AG04450 (cell line): ENCODE measurements around the gene SPA17. TPM values are rescaled to one million over a fixed set of nuclear protein-coding genes. Genes with fewer than 3 reads are reported as not detected.

Experiments
- CTCF ChIA-PET: fragments of 300-600, 350-600 bp; formaldehyde crosslinking; extraction: SDS; loops from one replicate; lab custom pipeline; 2022; ENCODE audit warnings: antibody characterized with exemption, inconsistent platforms; lab: Charles Lee
- POLR2A ChIA-PET: fragments of 350-600 bp; formaldehyde crosslinking; extraction: SDS; loops from one replicate; lab custom pipeline; 2021; ENCODE audit warnings: antibody characterized with exemption, inconsistent platforms; lab: Yijun Ruan, JAX
- DNase-seq: peaks from one replicate; pipeline ENCODE4 v3.0.0-alpha.2; 2011; ENCODE audit warnings: low read depth, low spot score
- H3K27ac ChIP-seq: one replicate; pipeline ENCODE4 v1.5.1; 2012; ENCODE audit warnings: low read depth, low read length, control low read depth
- H3K27me3 ChIP-seq: one replicate; pipeline ENCODE4 v1.6.0; 2012; ENCODE audit warnings: low read length; ENCODE audit not compliant: control insufficient read depth, insufficient read depth
- H3K4me3 ChIP-seq: 2 replicates; pipeline ENCODE4 v1.5.1; 2011; ENCODE audit warnings: mild to moderate bottlenecking, low read depth, low read length, control low read depth
- H3K9me3 ChIP-seq: 2 replicates; pipeline ENCODE4 v1.5.1; 2012; ENCODE audit warnings: low read length; ENCODE audit not compliant: control insufficient read depth, insufficient read depth
- CTCF ChIP-seq: IDR thresholded peaks from 2 replicates; pipeline ENCODE4 v1.5.1; 2011; ENCODE audit warnings: low read depth, low read length, control low read depth, inconsistent platforms
- polyA plus RNA-seq: library from polyadenylated mRNA; depleted of rRNA; stranded (reverse); fragments of >200 nt; gene quantifications from 2 replicates; pipeline ENCODE4 v1.2.3, GENCODE V29; 2011

SPA17 gene
- polyA plus RNA-seq, 1 experiment, result 8.4 TPM

GRCh38 chr11:124669193-124669592, 4.5 kb upstream of the SPA17 start:
- CTCF ChIA-PET, result interaction anchor here (0.8 to 8.7 kb wide), 38 partner anchors 8 to 473 kb away, joined by 3 to 164 read pairs (median 6); partner anchors contain the start of genes ESAM, MSANTD2, NRGN and ROBO3
- TF ChIP-seq CTCF, result peak; percentile 77
- H3K27ac ChIP-seq, result no peak overlapping the region
- no peaks in the 10 kb centered on the region for H3K9me3 ChIP-seq
- no peak overlapping the region for H3K4me3 ChIP-seq
- POLR2A ChIA-PET, result interaction anchor here (1.0 kb wide), 1 partner anchor 168 kb away, joined by 4 read pairs; no protein-coding TSS in a partner anchor
- DNase-seq, result no peak
- no peaks in the 10 kb centered on the region for H3K27me3 ChIP-seq

- no peak for DNase-seq
- CTCF ChIA-PET, result interaction anchor here (0.7 to 8.7 kb wide), 17 partner anchors 8 to 196 kb away, joined by 3 to 164 read pairs (median 14); partner anchors contain the start of genes ESAM, MSANTD2, NRGN and ROBO3
- no peak for TF ChIP-seq CTCF
- Histone ChIP-seq H3K4me3 (no peak overlapping the region), H3K27ac (no peak overlapping the region), H3K27me3 (no peaks in the 10 kb centered on the region), H3K9me3 (no peaks in the 10 kb centered on the region)
- POLR2A ChIA-PET, result no interaction called here
Observed at GRCh38 chr11:124670732-124671131, 3.0 kb upstream of the SPA17 start.

DNA sequence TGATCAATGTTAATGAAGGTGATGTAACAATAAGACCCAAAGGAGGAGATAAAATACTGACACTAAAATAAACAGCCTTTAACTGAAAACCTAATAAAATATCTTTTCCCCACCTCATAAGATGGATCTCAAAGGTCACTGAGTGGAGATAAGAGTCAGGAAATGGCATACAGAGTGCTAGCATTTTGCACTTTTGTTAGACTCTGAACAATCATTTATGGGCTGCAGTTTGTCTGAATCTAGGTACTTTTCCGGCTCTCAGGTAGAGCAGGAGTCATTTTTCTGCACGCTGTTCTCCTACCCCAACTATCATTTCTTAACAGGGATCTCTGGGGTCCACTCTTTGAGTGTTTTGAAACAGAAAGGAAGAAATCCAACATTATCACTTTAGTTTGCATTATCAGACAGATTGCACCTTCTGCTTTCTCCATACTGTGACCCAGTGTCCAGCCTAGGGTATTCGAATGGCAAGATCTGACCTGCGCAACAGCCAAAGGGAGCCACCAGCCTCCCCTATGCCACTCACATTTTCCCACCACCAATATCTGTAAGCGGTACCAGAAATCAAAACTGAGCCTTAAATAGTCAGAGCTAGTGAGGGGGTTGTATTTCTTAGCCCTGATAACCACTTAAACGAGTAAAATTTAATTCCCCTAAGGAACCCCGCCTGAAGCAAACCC, 1.0 kb upstream of the SPA17 start:
- no peaks in the 10 kb centered on the region for H3K9me3 ChIP-seq
- ChIA-PET POLR2A (interaction anchor here (1.1 to 1.4 kb wide), 2 partner anchors 68 to 126 kb away, joined by 3 to 4 read pairs; no protein-coding TSS in a partner anchor), CTCF (interaction anchor here (0.7 to 8.7 kb wide), 6 partner anchors 28 to 194 kb away, joined by 3 to 164 read pairs (median 4); partner anchors contain the start of gene ROBO3)
- TF ChIP-seq CTCF, result no peak
- peak overlapping the region; percentile 74 for H3K4me3 ChIP-seq
- no peak for DNase-seq
- no peaks in the 10 kb centered on the region for H3K27me3 ChIP-seq
- no peak overlapping the region for H3K27ac ChIP-seq

DNA sequence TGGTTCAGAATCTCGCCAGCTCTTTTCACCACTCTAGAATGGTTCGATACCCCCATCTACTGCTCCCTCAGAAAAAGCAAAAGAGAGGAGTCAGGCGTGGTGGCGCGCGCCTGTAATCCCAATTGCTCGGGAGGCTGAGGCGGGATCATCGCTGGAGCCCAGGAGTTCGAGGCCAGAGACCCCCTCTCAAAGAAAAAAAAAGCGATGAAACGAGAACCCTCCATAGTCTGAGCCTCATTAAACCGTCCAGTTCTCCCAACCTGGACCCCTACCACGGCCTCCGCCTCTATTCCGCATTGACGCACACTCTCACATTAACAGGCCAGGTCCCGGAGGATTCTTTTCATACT, 439 bp downstream of the SPA17 start:
- Histone ChIP-seq H3K4me3 (peak overlapping the region; percentile 74), H3K27ac (peak overlapping the region; percentile 69), H3K9me3 (no peaks in the 10 kb centered on the region), H3K27me3 (no peaks in the 10 kb centered on the region)
- DNase-seq, result no peak
- CTCF ChIA-PET, result interaction anchor here (0.6 to 8.7 kb wide), 6 partner anchors 29 to 402 kb away, joined by 3 to 164 read pairs (median 4); partner anchors contain the start of gene ROBO3
- TF ChIP-seq CTCF, result no peak
- POLR2A ChIA-PET, result interaction anchor here (0.7 to 1.4 kb wide), 5 partner anchors 65 to 126 kb away, joined by 3 to 5 read pairs (median 3); partner anchors contain the start of gene NRGN

- Histone ChIP-seq H3K27ac (no peak overlapping the region), H3K9me3 (no peaks in the 10 kb centered on the region), H3K27me3 (no peaks in the 10 kb centered on the region), H3K4me3 (peak overlapping the region; percentile 74; the same call in 1 of the 2 replicates)
- no peak for TF ChIP-seq CTCF
- ChIA-PET CTCF (interaction anchor here (0.9 to 8.7 kb wide), 3 partner anchors 30 to 163 kb away, joined by 3 to 164 read pairs (median 4); no protein-coding TSS in a partner anchor), POLR2A (no interaction called here)
- no peak for DNase-seq
Observed at GRCh38 chr11:124674571-124674970, 867 bp downstream of the SPA17 start.
